ENCODE measurements around the gene SEL1L3. TPM values are rescaled to one million over a fixed set of nuclear protein-coding genes. Genes with fewer than 3 reads are reported as not detected.

Gene SEL1L3
- total and polyA plus RNA-seq, 2 donors (not counting 1 experiment from before 2014, with no cell fraction given) = 13.2 to 56.3 TPM

DNA sequence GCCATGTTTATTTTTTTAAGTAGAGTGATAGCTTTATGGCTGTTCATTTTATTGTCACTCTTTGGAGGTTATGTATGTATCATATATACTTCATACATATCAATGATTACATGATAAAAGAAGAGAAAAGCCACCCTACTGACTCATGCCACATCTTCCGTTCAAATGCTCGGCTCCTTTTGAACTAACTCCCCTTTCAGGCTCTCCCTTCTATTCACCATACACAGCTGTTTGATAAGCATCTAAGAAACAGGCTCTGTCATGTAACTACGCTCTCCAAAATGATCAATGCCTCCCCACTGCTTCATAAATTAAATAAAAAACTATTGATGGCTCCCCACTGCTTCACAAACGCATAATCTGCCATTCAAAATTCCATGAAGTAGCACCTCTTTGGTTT, 89.4 kb downstream of the SEL1L3 start:
- Histone ChIP-seq H2AFZ (ENCODE audit: low read length) (no peak overlapping the region), H3K4me1 (ENCODE audit: control insufficient read depth, extremely low read depth, insufficient read depth, low read length) (peaks cover 2% of the 10 kb centered on the region), H3K27me3 (ENCODE audit: control insufficient read depth, insufficient read depth, low read length) (no peaks in the 10 kb centered on the region), H4K20me1 (ENCODE audit: control insufficient read depth, extremely low read depth, insufficient read depth, low read length) (no peaks in the 10 kb centered on the region), H3K27ac (ENCODE audit: insufficient read depth, low read length) (no peak overlapping the region), H3K9me3 (ENCODE audit: control insufficient read depth, insufficient read depth, low read depth, low read length) (no peaks in the 10 kb centered on the region), H3K4me3 (replicated peaks in 1 of 4; ENCODE audit: control extremely low read depth in 1 of 4, insufficient read depth in 1 of 4, low read depth in 3 of 4, low read length in 4 of 4) (no peak overlapping the region), H3K9ac (ENCODE audit: insufficient read depth, low read length) (no peak overlapping the region), H3K36me3 (ENCODE audit: control insufficient read depth, insufficient read depth, low read length) (no peaks in the 10 kb centered on the region), H3K4me2 (ENCODE audit: extremely low read depth, insufficient read depth, low read length) (no peak overlapping the region), H3K79me2 (ENCODE audit: control insufficient read depth, insufficient read depth, low read length) (no peaks in the 10 kb centered on the region)
- no peak for TF ChIP-seq EZH2 (IDR thresholded peaks at IDR 0.05; ENCODE audit: low read length, missing control alignments)
- TF ChIP-seq, protein P1, sequence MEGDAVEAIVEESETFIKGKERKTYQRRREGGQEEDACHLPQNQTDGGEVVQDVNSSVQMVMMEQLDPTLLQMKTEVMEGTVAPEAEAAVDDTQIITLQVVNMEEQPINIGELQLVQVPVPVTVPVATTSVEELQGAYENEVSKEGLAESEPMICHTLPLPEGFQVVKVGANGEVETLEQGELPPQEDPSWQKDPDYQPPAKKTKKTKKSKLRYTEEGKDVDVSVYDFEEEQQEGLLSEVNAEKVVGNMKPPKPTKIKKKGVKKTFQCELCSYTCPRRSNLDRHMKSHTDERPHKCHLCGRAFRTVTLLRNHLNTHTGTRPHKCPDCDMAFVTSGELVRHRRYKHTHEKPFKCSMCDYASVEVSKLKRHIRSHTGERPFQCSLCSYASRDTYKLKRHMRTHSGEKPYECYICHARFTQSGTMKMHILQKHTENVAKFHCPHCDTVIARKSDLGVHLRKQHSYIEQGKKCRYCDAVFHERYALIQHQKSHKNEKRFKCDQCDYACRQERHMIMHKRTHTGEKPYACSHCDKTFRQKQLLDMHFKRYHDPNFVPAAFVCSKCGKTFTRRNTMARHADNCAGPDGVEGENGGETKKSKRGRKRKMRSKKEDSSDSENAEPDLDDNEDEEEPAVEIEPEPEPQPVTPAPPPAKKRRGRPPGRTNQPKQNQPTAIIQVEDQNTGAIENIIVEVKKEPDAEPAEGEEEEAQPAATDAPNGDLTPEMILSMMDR (conservative IDR thresholded peaks at IDR 0.05 in 1 of 2, IDR thresholded peaks at IDR 0.05 in 1 of 2; ENCODE audit: low read depth in 1 of 2, low read length in 2 of 2) = no peak
- DNase-seq (ENCODE audit: low read depth in 2 of 2) = no peak

DNA sequence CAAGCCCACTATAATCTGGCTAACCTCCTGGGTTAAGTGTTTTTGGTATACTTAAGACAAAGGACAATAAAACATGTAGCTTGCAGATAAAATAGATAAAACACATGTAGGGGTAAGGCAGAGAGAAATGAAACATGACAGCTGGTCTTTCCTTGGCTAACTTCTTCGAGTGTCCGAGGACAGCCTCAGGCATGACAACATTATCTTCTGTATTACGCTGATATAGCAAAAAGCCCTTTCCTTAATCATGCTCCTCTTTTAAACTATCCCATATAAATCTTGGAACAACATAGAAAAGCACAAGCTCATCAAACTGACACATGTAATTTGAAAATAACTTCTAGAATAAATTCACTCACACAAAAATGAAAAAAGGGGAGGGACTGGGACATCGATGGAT, 91.1 kb downstream of the SEL1L3 start:
- Histone ChIP-seq H4K20me1 (ENCODE audit: control insufficient read depth, extremely low read depth, insufficient read depth, low read length) (no peaks in the 10 kb centered on the region), H3K4me2 (ENCODE audit: extremely low read depth, insufficient read depth, low read length) (no peak overlapping the region), H3K9me3 (ENCODE audit: control insufficient read depth, insufficient read depth, low read depth, low read length) (no peaks in the 10 kb centered on the region), H3K4me1 (ENCODE audit: control insufficient read depth, extremely low read depth, insufficient read depth, low read length) (peaks cover 2% of the 10 kb centered on the region), H3K27me3 (ENCODE audit: control insufficient read depth, insufficient read depth, low read length) (no peaks in the 10 kb centered on the region), H3K4me3 (replicated peaks in 1 of 4; ENCODE audit: control extremely low read depth in 1 of 4, insufficient read depth in 1 of 4, low read depth in 3 of 4, low read length in 4 of 4) (no peak overlapping the region), H2AFZ (ENCODE audit: low read length) (no peak overlapping the region), H3K79me2 (ENCODE audit: control insufficient read depth, insufficient read depth, low read length) (no peaks in the 10 kb centered on the region), H3K9ac (ENCODE audit: insufficient read depth, low read length) (no peak overlapping the region), H3K36me3 (ENCODE audit: control insufficient read depth, insufficient read depth, low read length) (no peaks in the 10 kb centered on the region), H3K27ac (ENCODE audit: insufficient read depth, low read length) (no peak overlapping the region)
- DNase-seq (ENCODE audit: low read depth in 2 of 2) = no peak
- TF ChIP-seq EZH2 (IDR thresholded peaks at IDR 0.05; ENCODE audit: low read length, missing control alignments) = no peak
- TF ChIP-seq, protein P1 (conservative IDR thresholded peaks at IDR 0.05 in 1 of 2, IDR thresholded peaks at IDR 0.05 in 1 of 2; ENCODE audit: low read depth in 1 of 2, low read length in 2 of 2) = no peak

DNA sequence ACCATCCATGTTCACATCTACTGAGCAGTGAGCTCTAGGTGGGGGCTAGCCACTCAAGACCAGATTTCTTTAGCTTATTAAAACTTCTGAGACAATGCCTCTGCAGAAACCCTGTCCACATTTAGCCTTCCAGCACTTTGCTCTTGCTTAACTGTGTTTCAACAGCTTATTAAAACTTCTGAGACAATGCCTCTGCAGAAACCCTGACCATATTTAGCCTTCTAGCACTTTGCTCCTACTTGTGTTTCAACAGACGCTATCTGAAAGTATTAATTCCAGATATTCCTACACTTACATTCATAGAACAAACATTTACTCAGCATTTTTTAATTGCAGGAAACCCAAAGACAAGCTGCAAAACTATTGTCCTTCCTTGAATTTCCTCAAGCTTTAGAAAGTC, 91.9 kb downstream of the SEL1L3 start:
- TF ChIP-seq, protein P1 (conservative IDR thresholded peaks at IDR 0.05 in 1 of 2, IDR thresholded peaks at IDR 0.05 in 1 of 2; ENCODE audit: low read depth in 1 of 2, low read length in 2 of 2) = no peak
- no peak for TF ChIP-seq EZH2 (IDR thresholded peaks at IDR 0.05; ENCODE audit: low read length, missing control alignments)
- no peak overlapping the region for H3K27ac ChIP-seq (ENCODE audit: insufficient read depth, low read length)
- no peak overlapping the region for H3K4me3 ChIP-seq (replicated peaks in 1 of 4; ENCODE audit: control extremely low read depth in 1 of 4, insufficient read depth in 1 of 4, low read depth in 3 of 4, low read length in 4 of 4)
- H3K4me2 ChIP-seq (ENCODE audit: extremely low read depth, insufficient read depth, low read length) = no peak overlapping the region
- H4K20me1 ChIP-seq (ENCODE audit: control insufficient read depth, extremely low read depth, insufficient read depth, low read length) = no peaks in the 10 kb centered on the region
- H3K9me3 ChIP-seq (ENCODE audit: control insufficient read depth, insufficient read depth, low read depth, low read length) = no peaks in the 10 kb centered on the region
- H3K27me3 ChIP-seq (ENCODE audit: control insufficient read depth, insufficient read depth, low read length) = no peaks in the 10 kb centered on the region
- no peaks in the 10 kb centered on the region for H3K79me2 ChIP-seq (ENCODE audit: control insufficient read depth, insufficient read depth, low read length)
- no peak overlapping the region for H2AFZ ChIP-seq (ENCODE audit: low read length)
- H3K4me1 ChIP-seq (ENCODE audit: control insufficient read depth, extremely low read depth, insufficient read depth, low read length) = peaks cover 2% of the 10 kb centered on the region
- H3K36me3 ChIP-seq (ENCODE audit: control insufficient read depth, insufficient read depth, low read length) = no peaks in the 10 kb centered on the region
- DNase-seq (ENCODE audit: low read depth in 2 of 2) = no peak
- no peak overlapping the region for H3K9ac ChIP-seq (ENCODE audit: insufficient read depth, low read length)
